GM12873 (cell line): ENCODE measurements around the gene ZCWPW2.

Experiments
- CTCF ChIP-seq: IDR thresholded peaks from 2 replicates; pipeline ENCODE4 v1.5.1; 2012; ENCODE audit warnings: low read depth, mild to moderate bottlenecking, moderate library complexity, low read length, control low read depth; ENCODE audit not compliant: insufficient read depth; ENCODE audit errors: missing control alignments

ZCWPW2 gene

DNA sequence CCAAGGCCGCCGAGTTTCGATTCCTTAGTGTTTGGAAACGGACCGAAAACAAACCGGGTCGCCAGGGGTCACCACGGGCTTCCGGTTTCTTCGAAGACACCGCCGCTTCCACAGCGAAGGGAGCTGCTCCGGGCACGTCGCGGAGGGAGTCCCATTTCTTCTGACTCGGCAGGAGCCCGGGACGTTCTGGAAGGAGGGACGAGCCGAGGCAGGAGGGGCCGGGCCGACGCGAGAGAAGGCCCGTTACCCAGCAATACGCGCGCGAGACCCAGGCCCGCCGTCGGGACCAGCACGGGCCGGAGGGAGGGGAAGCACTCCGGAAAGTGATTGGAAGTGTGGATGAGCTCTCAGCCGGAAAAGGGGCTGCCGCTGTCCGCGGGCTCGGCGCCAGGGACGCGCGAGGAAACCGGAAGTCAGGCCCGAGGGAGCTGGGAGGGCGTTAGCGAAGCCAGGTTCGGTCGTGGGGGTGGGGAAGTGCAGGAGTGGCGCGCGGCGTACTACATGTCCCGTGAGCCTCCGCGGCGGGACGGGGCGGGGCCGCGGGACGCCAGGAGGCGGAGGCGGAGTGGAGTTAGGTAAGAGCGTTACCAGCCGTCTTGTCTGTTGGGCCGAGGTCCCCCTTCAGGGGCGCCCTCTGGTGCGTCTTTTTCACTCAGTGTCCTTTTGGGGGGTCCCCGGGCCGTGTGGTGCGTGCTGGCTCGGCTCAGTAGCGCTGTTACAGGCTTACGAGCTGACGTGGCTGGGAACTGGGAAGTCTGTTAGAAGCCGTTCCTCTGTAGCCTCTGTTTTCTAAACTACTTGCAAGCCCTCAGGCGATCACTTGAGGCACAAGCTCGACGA is at the start of gene ZCWPW2, which contains the start of gene AZI2:
Gene ZCWPW2 (plus strand): TSS at position 93 of the 840 bp plus-strand sequence. CDS start 64,348 bp downstream, outside the sequence.
Gene AZI2 (minus strand): TSS at position 196 of the 840 bp plus-strand sequence. CDS start 8,207 bp downstream, outside the sequence.
- peak; percentile 29 for TF ChIP-seq CTCF

DNA sequence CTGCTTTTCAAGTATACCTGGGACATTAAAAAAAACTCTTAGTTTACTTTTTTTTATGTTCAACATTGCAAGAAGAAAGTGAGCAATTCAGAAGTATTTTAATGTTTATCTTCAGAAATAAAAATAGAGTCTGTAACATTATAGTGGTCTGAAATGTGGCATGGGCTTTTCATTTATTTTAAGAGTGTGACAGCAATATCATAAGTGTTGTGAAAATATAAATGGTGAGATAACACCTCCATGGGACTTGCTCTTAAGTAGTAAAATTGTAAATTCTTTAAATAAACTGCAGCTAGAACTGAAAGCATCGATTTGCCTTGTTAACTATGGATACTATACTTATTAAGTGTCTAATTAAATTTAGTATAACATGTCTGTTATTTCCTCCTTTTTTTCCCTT is 48.8 kb upstream of the ZCWPW2 start:
- no peak for TF ChIP-seq CTCF

DNA sequence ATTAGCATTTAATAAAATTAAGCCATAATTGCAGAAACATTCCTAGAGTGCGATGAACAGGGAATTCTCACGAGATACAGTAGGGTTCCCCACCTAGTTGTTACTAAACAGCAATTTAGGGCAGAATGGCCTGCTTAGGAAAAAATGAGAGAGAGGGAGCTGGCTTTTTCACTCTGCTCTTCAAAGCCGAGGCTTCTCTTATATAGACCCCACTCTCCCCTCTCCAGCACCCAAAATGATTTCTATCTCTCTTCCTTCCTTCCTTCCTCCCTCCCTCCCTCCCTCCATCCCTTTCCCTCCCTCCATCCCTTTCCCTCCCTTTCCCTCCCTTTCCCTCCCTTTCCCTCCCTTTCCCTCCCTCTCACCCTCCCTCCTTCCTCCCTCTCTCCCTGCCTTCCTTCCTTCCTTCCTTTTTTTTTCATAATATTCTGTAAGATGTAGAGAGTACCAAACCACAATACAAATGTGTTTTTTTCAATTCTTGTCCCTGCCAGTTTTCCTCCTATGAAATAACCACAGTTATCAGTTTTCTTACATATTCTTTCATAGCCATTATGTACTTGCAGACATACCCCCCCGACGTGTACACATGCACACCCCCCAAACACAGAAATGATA is 48.1 kb upstream of the ZCWPW2 start:
- TF ChIP-seq CTCF = no peak

DNA sequence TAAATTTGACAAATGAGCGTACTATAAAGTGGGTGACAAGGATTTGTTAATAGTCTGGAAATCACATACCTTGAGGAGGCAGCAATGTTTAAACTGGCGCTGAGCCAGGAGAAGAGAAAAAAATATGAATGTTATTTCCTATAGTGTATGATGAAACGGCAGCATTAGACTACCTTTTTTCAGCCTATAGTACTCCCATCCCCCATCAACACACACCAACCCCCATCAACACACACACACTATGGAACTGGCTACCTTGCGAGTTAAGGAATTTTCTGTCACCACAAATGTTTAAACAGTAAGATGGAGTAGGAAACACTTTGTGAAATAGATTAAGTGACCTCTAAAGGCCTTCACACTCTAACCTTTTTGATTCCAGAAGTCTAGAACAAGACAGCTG is 46.8 kb upstream of the ZCWPW2 start:
- TF ChIP-seq CTCF = no peak

DNA sequence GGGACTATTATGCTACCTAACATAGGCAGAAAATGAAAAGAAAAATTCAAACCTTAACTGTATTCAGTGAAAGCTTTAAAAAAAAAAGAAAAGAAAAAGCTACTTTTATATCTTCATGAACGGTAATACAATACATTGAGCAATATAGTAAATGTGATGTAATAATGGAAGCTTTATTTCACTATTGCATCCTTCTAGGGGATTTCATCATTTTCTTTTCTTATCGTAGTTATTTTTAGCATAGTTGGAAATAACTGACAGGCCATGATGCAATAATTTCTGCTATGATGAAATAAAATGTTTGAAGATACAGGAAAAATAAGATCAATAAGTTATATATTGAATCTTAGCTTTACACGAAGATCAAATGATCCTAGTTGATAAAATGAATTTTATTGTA is 40.3 kb upstream of the ZCWPW2 start:
- no peak for TF ChIP-seq CTCF

- TF ChIP-seq CTCF = no peak
These were observed 32.8 kb upstream of the ZCWPW2 start for GRCh38 chr3:28315711-28316110.

GRCh38 chr3:28316226-28316625 is 32.3 kb upstream of the ZCWPW2 start:
- TF ChIP-seq CTCF = no peak
